Thoracic aorta (tissue), 2 donors: ENCODE data around the gene KIRREL3. TPM values are rescaled to one million over a fixed set of nuclear protein-coding genes. Genes with fewer than 3 reads are reported as not detected.

ENCODE experiments used
- ATAC-seq: fragments of 150-250 bp; one replicate; pipeline ENCODE4 v1.8.0; 2017; ENCODE audit warnings: low read depth; ENCODE audit not compliant: insufficient number of reproducible peaks, low FRiP score
- DNase-seq: peaks from one replicate; pipeline ENCODE4 v3.0.0-alpha.2; 2020; ENCODE audit warnings: low spot score
- H3K27ac ChIP-seq, 2 donors: fragments of 200-600 bp; sonication (generic); 1 replicate in 1 of 2; 2 replicates in 1 of 2; pipeline ENCODE4 v1.5.1; 2016; ENCODE audit warnings: mild to moderate bottlenecking in 2 of 2, moderate library complexity in 2 of 2
- H3K27me3 ChIP-seq: fragments of 200-600 bp; sonication (generic); replicated peaks from 2 replicates; pipeline ENCODE4 v1.6.0; 2016; ENCODE audit warnings: mild to moderate bottlenecking; ENCODE audit not compliant: insufficient read depth
- H3K36me3 ChIP-seq: fragments of 200-600 bp; sonication (generic); one replicate; pipeline ENCODE4 v1.5.1; 2016
- H3K4me1 ChIP-seq, 2 donors: fragments of 200-600 bp; sonication (generic); 1 replicate in 1 of 2; 2 replicates in 1 of 2; pipeline versions ENCODE4 v1.5.1 to v1.6.0; 2016; ENCODE audit warnings: low read depth in 2 of 2, mild to moderate bottlenecking in 1 of 2; ENCODE audit not compliant: control insufficient read depth in 1 of 2
- H3K4me3 ChIP-seq: fragments of 200-600 bp; sonication (generic); 2 replicates; pipeline ENCODE4 v1.5.1; 2016; ENCODE audit warnings: mild to moderate bottlenecking
- H3K9me3 ChIP-seq: fragments of 200-600 bp; sonication (generic); 2 replicates; pipeline ENCODE4 v1.5.1; 2016
- total RNA-seq, 2 donors: library from RNA; depleted of rRNA; stranded (reverse); fragments of >200 nt; gene quantifications; one replicate each; pipeline versions ENCODE4 v1.1.0 to v1.2.3, GENCODE V29; 2016
- TF ChIP-seq, protein P1 (sequence below): fragments of 200-600 bp; sonication (generic); IDR thresholded peaks from one replicate; pipeline ENCODE4 v1.5.1; 2019; ENCODE audit warnings: antibody characterized with exemption

KIRREL3 gene
- total RNA-seq, 2 donors from 2014 or later: not detected

DNA sequence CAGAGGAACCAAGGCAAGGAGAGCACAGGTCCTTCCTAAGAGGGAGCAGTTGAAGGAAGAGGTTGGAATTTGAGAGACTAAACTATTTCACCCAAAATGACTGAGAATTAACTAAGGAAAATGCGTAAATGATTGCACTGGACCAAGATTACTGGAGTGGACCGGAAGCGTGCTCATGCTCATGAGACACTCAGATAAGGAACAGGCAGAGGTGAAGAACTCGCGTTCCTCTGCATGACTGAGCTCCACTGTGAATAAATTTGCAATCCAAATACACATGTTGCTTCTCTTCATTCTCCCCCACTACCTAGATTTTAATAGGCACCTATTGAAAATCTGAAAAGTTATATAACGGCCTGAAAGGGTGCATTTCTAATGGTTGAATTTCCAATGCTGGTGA lies 207.0 kb downstream of the KIRREL3 start:
- H3K27ac ChIP-seq: no peak overlapping the region
- ATAC-seq: no peak

DNA sequence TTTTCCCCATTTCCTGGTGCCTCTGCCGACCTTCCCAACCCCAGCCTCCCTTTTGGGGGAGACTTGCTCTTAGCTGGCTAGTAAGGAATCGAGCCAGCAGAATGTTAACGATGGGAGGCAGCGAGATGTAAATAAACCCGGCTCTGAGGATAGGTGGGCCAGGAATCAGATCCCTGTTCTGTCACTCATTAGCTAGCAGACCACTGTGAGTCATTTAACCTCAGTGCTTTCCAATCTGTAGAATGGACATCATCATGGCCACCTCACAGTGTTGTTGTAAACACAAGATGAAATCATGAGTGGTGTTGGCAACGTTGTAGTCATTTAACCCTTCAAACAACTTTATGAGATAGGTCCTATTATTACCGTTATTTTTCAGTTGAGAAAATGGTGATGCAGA lies 208.6 kb downstream of the KIRREL3 start:
- TF ChIP-seq, protein P1, sequence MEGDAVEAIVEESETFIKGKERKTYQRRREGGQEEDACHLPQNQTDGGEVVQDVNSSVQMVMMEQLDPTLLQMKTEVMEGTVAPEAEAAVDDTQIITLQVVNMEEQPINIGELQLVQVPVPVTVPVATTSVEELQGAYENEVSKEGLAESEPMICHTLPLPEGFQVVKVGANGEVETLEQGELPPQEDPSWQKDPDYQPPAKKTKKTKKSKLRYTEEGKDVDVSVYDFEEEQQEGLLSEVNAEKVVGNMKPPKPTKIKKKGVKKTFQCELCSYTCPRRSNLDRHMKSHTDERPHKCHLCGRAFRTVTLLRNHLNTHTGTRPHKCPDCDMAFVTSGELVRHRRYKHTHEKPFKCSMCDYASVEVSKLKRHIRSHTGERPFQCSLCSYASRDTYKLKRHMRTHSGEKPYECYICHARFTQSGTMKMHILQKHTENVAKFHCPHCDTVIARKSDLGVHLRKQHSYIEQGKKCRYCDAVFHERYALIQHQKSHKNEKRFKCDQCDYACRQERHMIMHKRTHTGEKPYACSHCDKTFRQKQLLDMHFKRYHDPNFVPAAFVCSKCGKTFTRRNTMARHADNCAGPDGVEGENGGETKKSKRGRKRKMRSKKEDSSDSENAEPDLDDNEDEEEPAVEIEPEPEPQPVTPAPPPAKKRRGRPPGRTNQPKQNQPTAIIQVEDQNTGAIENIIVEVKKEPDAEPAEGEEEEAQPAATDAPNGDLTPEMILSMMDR: no peak
- Histone ChIP-seq H3K4me1 (no peaks in the 10 kb centered on the region), H3K4me3 (no peak overlapping the region), H3K9me3 (no peaks in the 10 kb centered on the region), H3K36me3 (no peaks in the 10 kb centered on the region), H3K27me3 (no peaks in the 10 kb centered on the region), H3K27ac (no peak overlapping the region)
- DNase-seq (no peak), ATAC-seq (no peak)

More for the DNA sequence above, 207.0 kb downstream of the KIRREL3 start:
- TF ChIP-seq, protein P1: no peak
- Histone ChIP-seq H3K4me1 (no peaks in the 10 kb centered on the region), H3K4me3 (no peak overlapping the region), H3K9me3 (no peaks in the 10 kb centered on the region), H3K27me3 (no peaks in the 10 kb centered on the region), H3K36me3 (no peaks in the 10 kb centered on the region)
- DNase-seq: no peak

DNA sequence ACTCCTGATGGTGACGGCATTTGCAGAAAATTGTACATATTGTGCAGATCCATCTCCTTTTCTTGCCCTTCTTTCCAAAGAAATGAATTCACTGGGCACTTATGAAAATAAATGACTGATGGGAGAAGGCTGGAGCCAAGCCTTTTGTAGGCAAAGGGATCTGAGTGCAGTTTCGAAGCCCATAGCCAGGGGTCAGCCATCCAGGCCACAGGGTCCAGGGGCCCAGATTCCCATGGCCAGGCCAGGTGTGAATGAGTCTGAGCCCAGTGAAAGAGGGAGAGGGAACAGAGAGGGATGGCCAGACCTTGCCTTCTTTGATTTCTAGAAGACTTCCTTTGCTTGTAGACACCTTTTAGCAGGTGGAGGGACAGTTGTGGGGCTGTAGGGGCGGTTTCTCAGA lies 209.1 kb downstream of the KIRREL3 start:
- ATAC-seq (no peak), DNase-seq (no peak)
- TF ChIP-seq, protein P1: no peak
- no peak overlapping the region for H3K4me3 ChIP-seq
- H3K27ac ChIP-seq: no peak overlapping the region
- no peaks in the 10 kb centered on the region for H3K4me1 ChIP-seq
- no peaks in the 10 kb centered on the region for H3K27me3 ChIP-seq
- H3K9me3 ChIP-seq: no peaks in the 10 kb centered on the region
- H3K36me3 ChIP-seq: no peaks in the 10 kb centered on the region

DNA sequence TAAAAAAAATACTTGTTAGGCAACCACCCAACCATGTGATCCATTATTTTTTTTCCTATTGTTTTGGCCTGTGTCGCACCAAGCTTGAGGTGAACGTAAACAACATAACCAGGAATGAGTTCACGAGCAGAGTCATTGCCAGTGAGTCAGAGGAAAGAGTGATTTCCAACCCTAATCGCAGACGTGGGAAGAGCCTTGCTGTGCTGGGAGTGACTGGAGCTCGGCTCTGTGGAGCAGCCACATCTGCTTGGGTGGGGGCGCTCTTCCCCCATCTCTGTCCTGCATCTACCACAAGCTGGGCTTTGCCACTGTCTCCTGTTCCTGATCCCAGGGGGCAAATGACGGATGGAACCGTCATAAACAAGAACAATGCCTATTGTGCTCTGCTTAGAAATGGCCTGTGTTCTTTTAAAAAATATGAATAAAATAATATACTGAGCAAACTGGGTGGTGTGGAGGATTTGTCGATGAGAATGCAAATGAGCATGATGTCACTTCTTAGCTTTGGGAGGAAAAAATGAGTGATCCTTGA lies 210.0 kb downstream of the KIRREL3 start:
- no peak for ATAC-seq

DNA sequence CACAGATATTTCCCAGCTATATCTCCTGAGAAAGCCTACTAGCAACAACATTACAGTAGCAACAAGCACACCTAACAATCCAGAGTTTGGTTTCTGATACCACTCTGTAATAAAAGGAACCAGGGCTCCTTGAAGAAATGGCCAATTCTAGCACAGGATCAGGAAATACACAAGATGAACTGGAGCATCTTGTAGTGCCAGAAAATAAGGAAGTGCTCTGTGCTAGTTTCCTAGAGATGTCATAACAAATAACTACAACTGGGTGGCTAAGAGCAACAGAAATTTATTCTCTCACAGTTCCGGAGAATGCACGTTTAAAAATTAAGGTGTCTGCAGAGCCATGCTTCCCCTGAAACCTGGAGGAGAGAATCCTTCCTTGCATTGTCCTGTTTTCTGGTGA lies 217.8 kb downstream of the KIRREL3 start:
- DNase-seq: no peak
- H3K36me3 ChIP-seq: no peaks in the 10 kb centered on the region
- no peaks in the 10 kb centered on the region for H3K27me3 ChIP-seq
- H3K9me3 ChIP-seq: no peaks in the 10 kb centered on the region
- H3K4me3 ChIP-seq: no peak overlapping the region
- H3K27ac ChIP-seq: no peak overlapping the region
- TF ChIP-seq, protein P1: no peak
- no peaks in the 10 kb centered on the region for H3K4me1 ChIP-seq
- ATAC-seq: no peak

More for the DNA sequence above, 210.0 kb downstream of the KIRREL3 start:
- Histone ChIP-seq H3K4me1 (no peaks in the 10 kb centered on the region), H3K9me3 (no peaks in the 10 kb centered on the region), H3K36me3 (no peaks in the 10 kb centered on the region), H3K27ac (no peak overlapping the region), H3K4me3 (no peak overlapping the region), H3K27me3 (no peaks in the 10 kb centered on the region)
- no peak for DNase-seq
- TF ChIP-seq, protein P1: no peak
